GM19452 (cell line): ENCODE data around the gene VAV1.
A peak's percentile ranks its signal among the peaks of the same experiment; 100 is the strongest.
"Not testable (repeated sequence)": the region's sequence is repeated elsewhere in the genome, so short reads cannot be mapped to it uniquely, and the experiment has no call there.

ENCODE experiments used
- ATAC-seq: cut with Tn5 transposase; IDR thresholded peaks from one replicate; pipeline ENCODE4 v1.9.1; 2021; ENCODE audit not compliant: unreplicated experiment

VAV1 gene

DNA sequence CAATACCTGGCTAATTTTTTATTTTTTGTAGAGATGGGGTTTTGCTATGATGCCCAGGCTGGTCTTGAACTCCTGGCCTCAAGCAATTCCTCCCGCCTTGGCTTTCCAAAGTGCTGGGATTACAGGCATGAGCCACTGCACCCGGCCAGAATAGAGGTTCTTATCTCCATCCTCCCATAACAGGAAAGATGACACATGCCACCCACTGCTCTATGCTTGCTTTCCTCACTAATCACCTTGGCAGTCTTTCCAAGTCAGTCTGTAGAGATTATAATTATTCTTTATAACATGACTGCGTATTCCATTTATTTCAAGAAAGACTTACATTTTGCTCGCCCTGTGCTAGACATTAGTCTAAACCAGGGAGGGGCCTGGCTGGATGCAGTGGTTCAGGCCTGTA, 6.7 kb downstream of the VAV1 start:
- ATAC-seq, result no peak

DNA sequence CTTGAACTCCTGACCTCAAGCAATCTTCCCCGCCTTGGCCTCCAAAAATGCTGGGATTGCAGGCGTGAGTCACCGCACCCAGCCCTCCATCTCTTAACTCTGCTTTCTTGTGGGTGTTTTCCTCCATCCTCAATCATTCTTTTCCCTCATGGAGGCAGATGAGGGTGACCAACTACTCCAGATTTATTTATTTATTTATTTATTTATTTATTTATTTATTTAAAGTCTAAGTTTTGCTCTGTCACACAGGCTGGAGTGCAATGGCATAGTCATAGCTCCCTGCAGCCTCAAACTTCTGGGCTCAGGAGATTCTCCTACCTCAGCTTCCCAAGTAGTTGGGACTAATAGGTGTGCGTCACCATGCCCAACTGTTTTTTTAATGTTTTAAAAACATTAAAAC, 14.9 kb downstream of the VAV1 start:
- ATAC-seq, result no peak

DNA sequence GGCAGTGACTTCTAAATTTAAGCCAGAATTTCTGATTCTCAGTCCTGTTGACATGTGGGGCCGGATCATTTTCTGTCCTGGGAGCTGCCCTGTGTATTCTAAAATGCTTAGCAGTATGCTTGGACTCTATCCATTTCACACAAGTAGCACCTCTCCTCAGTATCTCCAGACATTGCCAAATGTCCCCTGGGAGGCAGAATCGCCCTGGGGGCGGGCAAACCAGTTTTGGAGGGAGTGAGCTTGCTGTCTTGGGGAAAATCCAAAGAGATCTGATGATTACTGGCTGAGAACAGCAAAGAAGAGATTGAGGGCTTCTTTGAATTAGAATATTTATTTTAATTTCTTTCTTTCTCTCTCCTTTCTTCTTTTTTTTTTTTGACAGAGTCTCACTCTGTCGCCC, 16.4 kb downstream of the VAV1 start:
- no peak for ATAC-seq

DNA sequence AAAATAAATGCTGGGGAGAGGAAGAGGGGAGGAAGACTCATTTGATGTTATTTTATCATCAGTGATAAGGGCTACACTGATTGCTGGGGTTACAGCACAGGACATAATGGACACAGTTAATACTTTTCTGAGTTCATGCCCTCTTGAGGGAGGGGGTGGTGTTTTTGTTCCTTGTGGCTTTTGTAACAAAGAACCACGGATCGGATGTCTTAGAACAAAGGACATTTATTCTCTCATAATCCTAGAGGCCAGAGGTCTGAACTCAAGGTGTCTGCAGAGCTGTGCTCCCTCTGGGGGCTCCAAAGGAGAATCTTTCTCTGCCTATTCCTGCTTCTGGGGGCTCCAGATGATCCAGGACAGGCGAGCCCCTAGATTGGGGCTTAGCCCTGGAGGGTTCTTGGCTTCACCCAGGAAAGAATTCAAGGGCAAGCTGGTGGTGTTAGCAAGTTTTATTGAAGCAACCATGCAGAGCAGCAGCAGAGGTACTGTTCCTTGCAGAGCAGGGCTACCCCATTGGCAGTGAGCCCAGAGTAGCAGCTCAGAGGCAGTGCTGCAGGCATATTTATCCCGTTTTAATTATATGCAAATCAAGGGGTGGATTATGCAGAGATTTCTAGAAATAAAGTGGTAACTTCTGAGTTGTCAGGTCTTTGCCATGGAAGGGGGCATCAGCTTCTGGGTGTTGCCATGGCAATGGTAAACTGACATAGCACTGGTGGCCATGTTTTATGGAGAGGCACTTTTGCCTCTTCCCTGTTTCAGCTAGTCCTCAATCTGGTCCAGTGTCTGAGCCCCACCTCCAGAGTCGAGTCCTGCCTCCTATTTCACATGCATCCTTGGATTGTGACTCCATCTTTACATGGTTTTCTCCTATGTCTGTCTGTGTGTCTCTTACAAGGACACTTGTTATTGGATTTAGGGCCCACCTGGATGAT, 18.0 kb downstream of the VAV1 start:
- ATAC-seq, result no peak

DNA sequence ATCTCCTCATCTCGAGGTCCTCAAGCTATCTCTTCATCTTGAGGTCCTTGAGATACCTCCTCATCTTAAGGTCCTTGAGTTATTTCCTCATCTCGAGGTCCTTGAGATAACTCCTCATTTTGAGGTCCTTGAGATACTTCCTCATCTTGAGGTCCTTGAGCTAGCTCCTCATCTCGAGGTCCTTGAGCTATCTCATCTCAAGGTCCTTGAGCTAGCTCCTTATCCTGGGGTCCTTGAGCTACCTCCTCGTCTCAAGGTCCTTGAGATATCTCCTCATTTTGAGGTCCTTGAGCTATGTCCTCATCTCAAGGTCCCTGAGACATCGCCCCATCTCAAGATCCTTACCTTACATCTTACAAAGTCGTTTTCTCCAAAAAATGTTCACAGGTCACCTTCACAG, 18.7 kb downstream of the VAV1 start:
- ATAC-seq, result no peak

DNA sequence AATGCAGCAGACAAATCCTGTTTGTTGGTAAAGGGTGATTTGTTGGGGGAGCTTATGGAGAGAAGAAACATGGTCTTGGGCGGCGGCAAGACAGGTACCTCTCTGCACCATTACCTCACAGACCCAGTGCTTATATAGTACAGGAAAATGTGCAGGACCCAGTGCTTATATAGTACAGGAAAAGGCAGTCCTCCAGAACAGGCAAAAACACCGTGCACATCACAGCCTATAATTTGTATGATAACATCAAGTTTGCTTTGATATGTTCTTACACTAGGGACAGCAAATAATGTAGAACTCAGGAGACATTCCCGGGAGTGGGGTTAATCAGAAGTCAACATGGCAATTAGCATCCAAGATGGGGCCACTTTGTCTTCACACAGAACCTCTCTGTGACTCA, 20.9 kb downstream of the VAV1 start:
- ATAC-seq, result no peak

DNA sequence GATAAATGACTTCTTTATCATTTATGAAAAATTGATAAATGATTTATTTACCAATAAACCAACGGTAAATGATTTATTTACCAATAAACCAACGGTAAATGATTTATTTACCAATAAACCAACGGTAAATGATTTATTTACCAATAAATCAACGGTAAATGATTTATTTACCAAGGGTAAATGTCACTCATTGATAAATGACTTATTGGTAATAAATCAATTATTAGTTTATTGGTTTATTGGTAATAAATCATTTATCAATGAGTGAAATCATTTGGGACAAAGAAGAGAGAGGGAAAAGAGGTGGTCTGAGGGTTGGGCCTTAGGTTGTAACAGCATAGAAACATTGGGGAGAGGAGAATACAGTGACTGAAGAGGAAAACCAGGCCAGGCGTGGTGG, 21.5 kb downstream of the VAV1 start:
- no peak for ATAC-seq

DNA sequence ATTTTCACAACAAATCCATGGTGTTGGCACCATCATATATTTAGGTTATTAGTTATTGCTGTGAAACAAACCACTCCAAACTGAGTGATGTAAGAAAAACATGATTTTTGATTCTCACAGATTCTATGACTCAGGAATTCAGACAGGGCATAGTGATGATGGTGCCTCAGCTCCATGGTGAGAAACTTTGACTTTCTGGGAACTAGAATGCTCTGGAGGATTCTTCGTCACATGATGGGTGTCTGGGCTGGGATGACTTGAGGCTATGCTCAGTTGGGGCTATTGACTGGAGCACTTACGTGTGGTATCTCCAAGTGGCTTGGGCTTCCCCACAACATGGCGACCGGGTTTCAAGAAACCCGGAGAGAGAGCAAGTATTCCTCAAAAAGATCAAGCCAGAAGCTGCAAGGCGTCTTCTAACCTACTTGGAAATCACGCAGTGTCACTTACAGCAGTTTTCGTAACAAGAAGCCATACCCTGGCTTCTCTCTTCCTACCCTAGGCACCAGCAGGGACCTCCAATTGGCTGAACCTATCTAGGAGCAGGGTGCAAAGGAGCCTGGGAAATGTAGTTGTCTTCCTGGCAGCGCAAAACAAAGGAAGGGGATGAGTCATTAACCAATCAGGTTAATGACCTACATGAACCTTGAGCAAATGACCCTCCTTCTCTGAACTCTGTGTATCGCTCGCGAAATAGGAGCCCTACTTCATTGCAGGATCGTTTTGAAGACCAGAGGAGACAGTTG, 22.4 kb downstream of the VAV1 start:
- no peak for ATAC-seq

DNA sequence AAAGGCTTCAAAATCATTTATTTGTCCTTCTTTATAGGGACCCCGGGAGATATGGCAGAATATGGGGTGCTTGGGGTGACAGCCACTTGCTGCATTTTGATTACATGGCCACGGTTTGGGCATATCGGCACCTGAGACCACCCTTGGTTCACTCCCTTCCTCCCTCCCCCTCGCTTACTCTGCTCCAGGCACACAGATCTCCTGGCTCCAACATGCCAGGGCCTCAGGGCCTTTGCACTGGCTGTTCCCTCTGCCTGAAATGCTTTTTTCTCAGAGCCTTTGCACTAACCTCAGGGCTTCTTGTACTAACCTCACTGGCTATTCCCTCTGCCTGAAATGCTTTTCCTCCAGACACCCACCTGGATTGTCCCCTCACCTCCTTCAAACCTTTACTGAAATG, 23.8 kb downstream of the VAV1 start:
- ATAC-seq, result no peak

DNA sequence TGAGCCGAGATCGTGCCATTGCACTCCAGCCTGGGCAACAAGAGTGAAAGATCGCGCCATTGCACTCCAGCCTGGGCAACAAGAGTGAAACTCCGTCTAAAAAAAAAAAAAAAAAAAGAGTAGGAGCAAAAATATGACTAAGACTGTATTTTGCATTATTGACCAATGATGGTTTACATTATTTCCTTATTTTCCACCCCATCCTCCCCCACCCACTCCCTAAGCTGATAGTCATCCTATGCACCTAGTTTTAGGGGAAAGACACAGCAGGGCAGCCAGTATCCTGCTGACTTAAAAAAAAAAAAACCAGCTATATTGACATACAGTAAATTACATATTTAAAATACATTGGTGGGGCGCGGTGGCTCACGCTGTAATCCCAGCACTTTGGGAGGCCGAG, 25.1 kb downstream of the VAV1 start:
- ATAC-seq, result no peak

DNA sequence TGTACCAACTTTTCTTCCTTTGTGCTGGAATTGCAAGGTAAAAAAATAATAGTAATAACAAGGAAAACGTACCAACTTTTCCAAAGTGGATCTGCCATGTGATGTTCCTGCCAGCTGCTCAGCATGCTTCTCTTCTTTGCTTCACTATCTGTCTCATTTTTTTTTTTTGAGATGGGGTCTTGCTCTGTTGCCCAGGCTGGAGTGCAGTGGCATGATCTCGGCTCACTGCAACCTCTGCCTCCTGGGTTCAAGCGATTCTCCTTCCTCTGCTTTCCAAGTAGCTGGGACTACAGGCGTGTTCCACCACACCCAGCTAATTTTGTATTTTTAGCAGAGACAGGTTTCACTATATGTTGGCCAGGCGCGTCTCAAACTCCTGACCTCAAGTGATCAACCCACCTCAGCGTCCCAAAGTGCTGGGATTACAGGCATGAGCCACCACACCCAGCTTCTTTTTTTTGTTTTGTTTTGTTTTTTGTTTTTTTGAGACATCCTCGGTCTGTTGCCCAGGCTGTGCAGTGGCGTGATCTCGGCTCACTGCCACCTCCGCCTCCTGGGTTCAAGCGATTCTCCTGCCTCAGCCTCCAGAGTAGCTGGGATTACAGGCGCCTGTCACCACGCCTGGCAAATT, 27.8 kb downstream of the VAV1 start:
- ATAC-seq, result not testable (repeated sequence)

DNA sequence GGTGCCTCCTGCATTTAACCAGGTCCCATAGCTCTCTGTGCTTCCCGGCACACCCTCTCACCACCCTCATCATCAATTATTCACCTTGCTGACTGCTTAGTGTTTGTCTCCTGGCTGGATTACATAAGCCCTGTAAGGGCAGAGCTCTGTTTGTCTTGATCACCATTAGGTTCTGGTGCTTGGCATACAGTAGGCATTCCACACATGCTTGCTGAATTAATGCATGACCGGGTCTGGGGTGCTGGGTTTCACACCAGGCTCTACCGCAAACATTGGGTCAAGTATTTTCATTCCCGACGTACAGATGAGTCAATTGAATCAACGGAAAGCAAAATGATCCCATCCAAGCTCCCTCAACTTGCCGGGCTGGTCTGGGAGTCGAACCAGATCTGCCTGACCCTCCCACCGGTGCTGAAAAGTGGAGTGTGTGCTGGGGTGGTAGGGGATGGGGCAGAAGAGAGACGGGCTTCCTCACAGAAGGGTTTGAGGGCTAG, 28.5 kb downstream of the VAV1 start:
- no peak for ATAC-seq

DNA sequence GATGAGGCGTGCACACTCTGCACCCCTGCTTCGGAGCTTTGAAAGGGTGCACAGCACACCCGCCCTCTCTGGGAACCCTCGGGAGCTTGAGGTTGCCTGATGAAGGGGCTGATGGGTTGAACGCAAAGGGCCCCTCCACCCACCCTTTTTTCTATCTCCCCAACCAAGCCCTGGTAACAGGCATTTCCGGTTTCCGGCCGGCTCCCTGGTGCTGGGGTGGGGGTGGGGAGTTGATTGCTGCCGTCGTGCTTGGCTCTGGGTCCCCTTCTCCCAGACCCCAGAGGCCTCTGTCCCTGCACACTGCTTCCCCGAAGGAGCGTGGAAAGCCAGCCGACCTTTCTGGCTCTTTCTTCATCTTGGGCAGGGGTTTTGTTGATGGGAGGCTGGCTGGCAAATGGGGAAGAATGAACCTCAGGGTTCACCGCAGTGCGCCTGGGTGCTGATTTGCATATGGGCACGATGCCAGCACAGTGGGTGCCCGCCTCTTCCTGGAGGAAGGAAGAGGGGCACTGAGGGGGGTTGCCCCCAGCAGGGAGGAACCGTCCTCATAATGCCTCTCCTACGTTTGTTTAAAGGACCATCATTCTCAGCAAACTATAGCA, 29.1 kb downstream of the VAV1 start:
- peak; percentile 41 for ATAC-seq

DNA sequence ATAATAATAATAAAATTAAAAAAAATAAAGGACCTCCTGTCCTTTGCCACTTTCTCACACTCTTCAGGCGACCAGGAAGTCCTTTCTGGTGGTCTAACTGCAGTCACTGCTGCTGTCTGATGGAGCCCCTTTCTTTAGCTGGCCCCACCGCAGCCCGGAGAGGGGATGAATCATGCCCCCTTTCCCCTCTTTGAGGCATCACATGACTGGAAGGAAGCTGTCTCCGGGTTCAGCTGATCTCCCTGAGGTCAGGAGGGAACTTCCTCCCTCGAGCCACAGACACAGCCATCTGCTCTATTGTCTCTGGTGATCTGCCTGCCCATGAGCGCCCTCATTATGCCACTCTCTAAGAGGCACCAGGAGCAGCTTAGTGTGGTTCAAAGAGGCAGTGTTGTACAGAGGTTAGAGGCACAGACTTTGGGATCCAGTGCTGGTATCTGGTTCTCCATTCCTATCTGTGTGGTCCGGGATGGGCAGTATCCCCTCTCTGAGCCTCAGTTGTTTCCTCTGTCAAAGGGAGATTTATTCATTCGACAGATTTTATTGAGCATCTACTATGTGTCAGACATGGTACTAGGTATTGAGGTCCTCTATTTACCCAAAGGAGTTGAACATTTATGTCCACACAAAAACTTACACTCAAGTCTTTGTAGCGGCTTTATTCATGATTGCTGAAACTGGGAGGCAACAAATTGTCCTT, 30.0 kb downstream of the VAV1 start:
- ATAC-seq, result peak; percentile 55

DNA sequence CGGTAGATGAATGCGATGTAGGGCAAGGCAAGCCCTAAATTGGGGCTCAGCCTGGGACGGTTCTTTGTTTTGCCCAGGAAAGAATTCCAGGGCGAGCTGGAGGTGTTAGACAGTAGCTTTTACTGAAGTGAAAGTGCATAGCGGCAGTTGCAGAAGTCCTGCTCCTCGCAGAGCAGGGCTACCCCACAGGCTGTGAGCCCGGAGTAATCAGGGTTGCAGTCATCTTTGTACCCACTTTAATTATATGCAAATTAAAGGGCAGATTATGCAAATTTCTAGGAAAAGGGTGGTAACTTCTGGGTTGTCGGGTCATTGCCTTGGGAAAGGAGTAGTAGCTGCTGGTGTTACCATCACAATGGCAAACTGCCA, 30.5 kb downstream of the VAV1 start:
- no peak for ATAC-seq

DNA sequence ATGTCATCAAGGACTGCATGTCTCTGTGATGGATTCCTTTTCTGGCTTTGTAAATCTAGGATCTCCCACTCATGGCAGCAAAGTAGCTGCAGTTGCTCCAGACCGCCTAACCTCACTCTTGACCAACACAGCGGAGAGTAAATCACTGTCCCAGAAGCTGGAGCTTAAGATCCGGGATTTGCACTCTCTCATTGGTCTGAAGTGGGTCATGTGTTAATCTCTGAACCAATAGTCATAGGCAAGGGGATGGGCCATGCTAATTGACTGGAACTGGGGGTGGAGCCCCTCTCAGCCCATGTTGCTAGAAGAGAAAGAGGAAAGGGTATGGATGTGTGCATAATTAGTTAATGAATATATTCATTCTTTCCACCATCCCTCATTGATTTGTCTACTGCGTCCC, 34.0 kb downstream of the VAV1 start:
- no peak for ATAC-seq

DNA sequence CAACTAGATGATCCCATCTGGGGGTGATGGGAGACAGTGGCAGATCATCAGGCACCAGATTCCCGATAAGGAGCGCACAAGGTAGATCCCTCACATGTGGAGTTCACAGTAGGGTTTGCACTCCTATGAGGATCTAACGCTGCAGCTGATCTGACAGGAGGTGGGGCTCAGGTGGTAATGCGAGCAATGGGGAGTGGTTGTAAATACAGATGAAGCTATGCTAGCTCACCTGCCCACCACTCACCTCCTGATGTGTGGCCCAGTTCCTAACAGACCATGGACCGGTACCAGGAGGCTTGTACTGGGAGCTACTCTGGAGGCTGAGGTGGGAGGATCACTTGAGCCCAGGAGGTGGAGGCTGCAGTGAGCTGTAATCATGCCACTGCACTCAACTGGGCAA, 34.8 kb downstream of the VAV1 start:
- no peak for ATAC-seq

DNA sequence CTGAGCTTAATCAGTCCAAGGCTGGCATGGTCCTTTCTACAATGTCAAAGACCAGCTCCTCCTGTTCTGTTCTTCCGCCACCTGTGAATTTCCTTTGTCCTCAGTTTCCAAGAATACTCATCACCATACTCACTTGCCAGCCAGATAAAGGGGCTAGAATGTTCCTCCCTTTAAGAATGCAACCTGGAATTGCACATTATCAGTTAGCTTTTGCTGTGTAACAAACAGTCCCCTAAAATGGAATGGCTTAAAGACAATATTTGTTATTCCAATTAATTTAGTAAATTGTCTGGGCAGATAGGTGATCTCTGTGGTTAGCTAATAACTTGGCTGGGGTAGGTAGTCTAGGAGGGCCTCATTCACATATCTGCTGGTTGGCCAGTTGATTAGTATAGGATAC, 36.0 kb downstream of the VAV1 start:
- no peak for ATAC-seq

DNA sequence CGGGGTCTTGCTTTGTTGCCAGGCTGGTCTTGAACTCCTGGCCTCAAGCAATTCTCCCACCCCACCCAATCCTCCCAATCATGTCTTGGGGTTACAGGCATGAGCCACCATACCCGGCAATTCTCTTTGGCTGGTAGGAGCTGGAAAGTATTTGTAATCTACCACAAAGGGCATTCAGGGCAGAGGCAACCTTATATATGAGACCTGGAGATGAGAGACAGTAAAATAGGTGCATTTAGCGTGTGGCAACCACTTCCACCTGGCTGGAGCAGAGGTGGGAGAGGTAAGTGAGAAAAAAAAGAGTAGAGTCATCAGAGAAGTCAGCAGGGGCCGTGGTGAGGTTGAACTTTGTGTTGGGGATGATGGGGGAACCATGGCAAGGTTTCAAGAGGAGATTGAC, 36.8 kb downstream of the VAV1 start:
- ATAC-seq, result no peak

DNA sequence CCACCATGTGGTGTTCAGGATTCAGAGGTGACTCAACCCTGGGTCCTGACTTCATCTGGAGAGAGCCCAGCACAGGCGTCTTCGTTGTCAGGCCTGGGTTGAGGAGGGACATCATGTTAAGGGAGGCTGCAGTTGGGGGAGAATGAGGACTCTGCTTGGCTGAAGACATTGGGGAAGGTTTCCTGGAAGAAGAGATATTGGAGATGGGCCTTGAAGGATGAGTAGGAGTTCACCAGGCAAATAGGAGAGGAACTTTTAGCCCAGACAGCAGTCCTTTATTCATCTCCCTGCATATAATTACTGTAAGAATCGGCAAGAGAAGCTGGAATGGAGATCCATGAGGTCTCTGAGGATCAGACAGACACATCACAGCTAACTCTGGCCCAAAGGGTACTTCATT, 38.9 kb downstream of the VAV1 start:
- no peak for ATAC-seq

DNA sequence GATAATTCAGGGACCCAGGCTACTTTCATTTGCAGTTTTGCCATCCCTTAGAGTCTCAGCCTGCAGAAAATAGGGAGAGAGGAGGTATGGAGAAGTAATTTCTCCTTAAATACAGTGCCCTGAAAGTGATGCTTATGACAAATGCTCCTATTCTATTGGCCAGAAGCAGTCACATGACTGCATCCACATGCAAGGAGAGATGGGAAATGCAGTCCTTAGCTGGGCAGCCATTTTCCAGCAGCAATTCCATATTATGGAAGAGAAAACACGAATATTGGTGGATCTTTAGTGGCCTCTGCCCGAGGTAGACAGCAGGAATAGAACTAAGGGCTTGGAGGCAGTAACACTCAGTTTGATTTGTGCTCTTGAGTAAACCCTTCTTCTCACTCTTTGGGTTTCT, 39.4 kb downstream of the VAV1 start:
- ATAC-seq, result no peak
